Urinary bladder (tissue), 4 donors: Measurements from ENCODE around the gene TMEM132C. TPM values are rescaled to one million over a fixed set of nuclear protein-coding genes. Genes with fewer than 3 reads are reported as not detected.

Source experiments
- DNase-seq: peaks from one replicate; pipeline ENCODE4 v3.0.0-alpha.2; 2015; ENCODE audit errors: extremely low spot score
- H3K27ac ChIP-seq: one replicate; pipeline ENCODE4 v1.5.1; 2013; ENCODE audit warnings: low read depth, mild to moderate bottlenecking, moderate library complexity
- H3K36me3 ChIP-seq: one replicate; pipeline ENCODE4 v1.6.1; 2013; ENCODE audit warnings: mild to moderate bottlenecking, moderate library complexity; ENCODE audit not compliant: insufficient read depth
- H3K4me1 ChIP-seq: one replicate; pipeline ENCODE4 v1.6.1; 2013; ENCODE audit warnings: mild to moderate bottlenecking, moderate library complexity; ENCODE audit not compliant: insufficient read depth
- H3K4me3 ChIP-seq: one replicate; pipeline ENCODE4 v1.5.1; 2013; ENCODE audit warnings: low read depth, low read length
- WGBS: extraction: QIAGEN DNeasy Blood & Tissue Kit; methylation state at CpG from one replicate; pipeline ENCODE4 v1.1.7; 2013; 5-methylcytosine and 5-hydroxymethylcytosine counted together
- polyA plus RNA-seq: library from polyadenylated mRNA; stranded (reverse); fragments of 200-250 nt; gene quantifications from one replicate; pipeline ENCODE4 v1.2.3, GENCODE V29; 2013
- total RNA-seq: library from RNA; depleted of rRNA; stranded (reverse); fragments of >200 nt; gene quantifications from one replicate; pipeline ENCODE4 v1.2.3, GENCODE V29; 2014
- donor health status: healthy with polysubstance abuse.
- donor health status: healthy.

TMEM132C gene
- total and polyA plus RNA-seq, 2 donors = 11.1 to 20.9 TPM

- no peaks in the 10 kb centered on the region for H3K36me3 ChIP-seq
- no peaks in the 10 kb centered on the region for H3K4me1 ChIP-seq
- 76% methylated on average over 2 of the region's 2 CpGs for WGBS
- no peak overlapping the region for H3K27ac ChIP-seq
- no peak overlapping the region for H3K4me3 ChIP-seq
- DNase-seq = no peak
Measured at GRCh38 chr12:128690641-128691040, 423.7 kb downstream of the TMEM132C start.

GRCh38 chr12:128693115-128693514, 426.1 kb downstream of the TMEM132C start:
- no peak overlapping the region for H3K27ac ChIP-seq
- no peak for DNase-seq
- no peaks in the 10 kb centered on the region for H3K36me3 ChIP-seq
- 89% methylated on average over 4 of the region's 4 CpGs for WGBS
- no peak overlapping the region for H3K4me3 ChIP-seq
- H3K4me1 ChIP-seq = no peaks in the 10 kb centered on the region

- 80% methylated on average over 8 of the region's 8 CpGs for WGBS
- H3K27ac ChIP-seq = no peak overlapping the region
- no peaks in the 10 kb centered on the region for H3K4me1 ChIP-seq
- no peak for DNase-seq
- H3K36me3 ChIP-seq = no peaks in the 10 kb centered on the region
- H3K4me3 ChIP-seq = no peak overlapping the region
Measured at GRCh38 chr12:128693771-128694170, 426.8 kb downstream of the TMEM132C start.

- WGBS = 83% methylated on average over 4 of the region's 4 CpGs
- DNase-seq = no peak
- Histone ChIP-seq H3K27ac (no peak overlapping the region), H3K36me3 (no peaks in the 10 kb centered on the region), H3K4me1 (no peaks in the 10 kb centered on the region), H3K4me3 (no peak overlapping the region)
Measured at GRCh38 chr12:128694445-128694844, 427.5 kb downstream of the TMEM132C start.

- DNase-seq = no peak
- no peak overlapping the region for H3K27ac ChIP-seq
- no peak overlapping the region for H3K4me3 ChIP-seq
- no peaks in the 10 kb centered on the region for H3K36me3 ChIP-seq
- no peaks in the 10 kb centered on the region for H3K4me1 ChIP-seq
- WGBS = 97% methylated on average over 22 of the region's 22 CpGs
Measured at GRCh38 chr12:128695697-128696096, 428.7 kb downstream of the TMEM132C start.

- WGBS = 84% methylated on average over 12 of the region's 12 CpGs
- no peak overlapping the region for H3K4me3 ChIP-seq
- DNase-seq = no peak
Measured at GRCh38 chr12:128698301-128698972, 431.5 kb downstream of the TMEM132C start.

GRCh38 chr12:128699106-128699505, 432.1 kb downstream of the TMEM132C start:
- no peaks in the 10 kb centered on the region for H3K36me3 ChIP-seq
- 83% methylated on average over 4 of the region's 4 CpGs for WGBS
- no peak overlapping the region for H3K4me3 ChIP-seq
- DNase-seq = no peak
- H3K4me1 ChIP-seq = no peaks in the 10 kb centered on the region
- no peak overlapping the region for H3K27ac ChIP-seq

More at GRCh38 chr12:128698301-128698972, 431.5 kb downstream of the TMEM132C start:
- Histone ChIP-seq H3K36me3 (no peaks in the 10 kb centered on the region), H3K27ac (no peak overlapping the region), H3K4me1 (no peaks in the 10 kb centered on the region)

GRCh38 chr12:128702371-128702770, 435.4 kb downstream of the TMEM132C start:
- 89% methylated on average over 5 of the region's 5 CpGs for WGBS
- no peaks in the 10 kb centered on the region for H3K4me1 ChIP-seq

GRCh38 chr12:128705140-128705539, 438.2 kb downstream of the TMEM132C start:
- H3K36me3 ChIP-seq = no peaks in the 10 kb centered on the region
- DNase-seq = no peak
- H3K4me1 ChIP-seq = no peaks in the 10 kb centered on the region
- WGBS = 94% methylated on average over 26 of the region's 26 CpGs
- H3K4me3 ChIP-seq = no peak overlapping the region
- no peak overlapping the region for H3K27ac ChIP-seq

More at GRCh38 chr12:128702371-128702770, 435.4 kb downstream of the TMEM132C start:
- H3K36me3 ChIP-seq = no peaks in the 10 kb centered on the region
- H3K27ac ChIP-seq = no peak overlapping the region
- no peak for DNase-seq
- H3K4me3 ChIP-seq = no peak overlapping the region

- Histone ChIP-seq H3K36me3 (no peaks in the 10 kb centered on the region), H3K4me3 (no peak overlapping the region), H3K27ac (no peak overlapping the region), H3K4me1 (no peaks in the 10 kb centered on the region)
- 87% methylated on average over 8 of the region's 8 CpGs for WGBS
- no peak for DNase-seq
Measured at GRCh38 chr12:128707488-128707887, 440.5 kb downstream of the TMEM132C start.

- H3K36me3 ChIP-seq = no peaks in the 10 kb centered on the region
- no peak overlapping the region for H3K27ac ChIP-seq
- H3K4me1 ChIP-seq = no peaks in the 10 kb centered on the region
- H3K4me3 ChIP-seq = no peak overlapping the region
- 82% methylated on average over 6 of the region's 6 CpGs for WGBS
- DNase-seq = no peak
Measured at GRCh38 chr12:128708789-128709188, 441.8 kb downstream of the TMEM132C start.

- Histone ChIP-seq H3K27ac (no peak overlapping the region), H3K4me1 (no peaks in the 10 kb centered on the region), H3K4me3 (no peak overlapping the region), H3K36me3 (no peaks in the 10 kb centered on the region)
- 61% methylated on average over 5 of the region's 5 CpGs for WGBS
- DNase-seq = no peak
Measured at GRCh38 chr12:128709660-128710059, 442.7 kb downstream of the TMEM132C start.

GRCh38 chr12:128711486-128711885, 444.5 kb downstream of the TMEM132C start:
- Histone ChIP-seq H3K4me3 (no peak overlapping the region), H3K27ac (no peak overlapping the region), H3K36me3 (no peaks in the 10 kb centered on the region), H3K4me1 (no peaks in the 10 kb centered on the region)
- DNase-seq = no peak
- 79% methylated on average over 9 of the region's 9 CpGs for WGBS

- 84% methylated on average over 6 of the region's 6 CpGs for WGBS
- Histone ChIP-seq H3K4me1 (no peaks in the 10 kb centered on the region), H3K4me3 (no peak overlapping the region), H3K27ac (no peak overlapping the region), H3K36me3 (no peaks in the 10 kb centered on the region)
- no peak for DNase-seq
Measured at GRCh38 chr12:128712622-128713021, 445.7 kb downstream of the TMEM132C start.
